LNCaP clone FGC (cell line): ENCODE data around the gene NUDT8.

Experiments used
- DNase-seq: peaks from one replicate; pipeline ENCODE4 v3.0.0-alpha.2; 2011; ENCODE audit warnings: low read depth
- H3K4me3 ChIP-seq: 2 replicates; pipeline ENCODE4 v1.5.1; 2011; ENCODE audit warnings: mild to moderate bottlenecking, low read depth, low read length, control low read depth
- TF ChIP-seq, protein P1 (sequence below): IDR thresholded peaks from 2 replicates; pipeline ENCODE4 v1.5.1; 2012; ENCODE audit warnings: mild to moderate bottlenecking; ENCODE audit not compliant: control insufficient read depth, insufficient read depth; ENCODE audit errors: extremely low read depth

The NUDT8 gene

GRCh38 chr11:67644472-67645418 lies 15.0 kb upstream of the NUDT8 start:
- no peak for DNase-seq
- TF ChIP-seq, protein P1, sequence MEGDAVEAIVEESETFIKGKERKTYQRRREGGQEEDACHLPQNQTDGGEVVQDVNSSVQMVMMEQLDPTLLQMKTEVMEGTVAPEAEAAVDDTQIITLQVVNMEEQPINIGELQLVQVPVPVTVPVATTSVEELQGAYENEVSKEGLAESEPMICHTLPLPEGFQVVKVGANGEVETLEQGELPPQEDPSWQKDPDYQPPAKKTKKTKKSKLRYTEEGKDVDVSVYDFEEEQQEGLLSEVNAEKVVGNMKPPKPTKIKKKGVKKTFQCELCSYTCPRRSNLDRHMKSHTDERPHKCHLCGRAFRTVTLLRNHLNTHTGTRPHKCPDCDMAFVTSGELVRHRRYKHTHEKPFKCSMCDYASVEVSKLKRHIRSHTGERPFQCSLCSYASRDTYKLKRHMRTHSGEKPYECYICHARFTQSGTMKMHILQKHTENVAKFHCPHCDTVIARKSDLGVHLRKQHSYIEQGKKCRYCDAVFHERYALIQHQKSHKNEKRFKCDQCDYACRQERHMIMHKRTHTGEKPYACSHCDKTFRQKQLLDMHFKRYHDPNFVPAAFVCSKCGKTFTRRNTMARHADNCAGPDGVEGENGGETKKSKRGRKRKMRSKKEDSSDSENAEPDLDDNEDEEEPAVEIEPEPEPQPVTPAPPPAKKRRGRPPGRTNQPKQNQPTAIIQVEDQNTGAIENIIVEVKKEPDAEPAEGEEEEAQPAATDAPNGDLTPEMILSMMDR, result no peak
- H3K4me3 ChIP-seq, result no peak overlapping the region

GRCh38 chr11:67644042-67644441 lies 14.3 kb upstream of the NUDT8 start:
- no peak for DNase-seq
- TF ChIP-seq, protein P1, result peak; percentile 29
- H3K4me3 ChIP-seq, result no peak overlapping the region

DNA sequence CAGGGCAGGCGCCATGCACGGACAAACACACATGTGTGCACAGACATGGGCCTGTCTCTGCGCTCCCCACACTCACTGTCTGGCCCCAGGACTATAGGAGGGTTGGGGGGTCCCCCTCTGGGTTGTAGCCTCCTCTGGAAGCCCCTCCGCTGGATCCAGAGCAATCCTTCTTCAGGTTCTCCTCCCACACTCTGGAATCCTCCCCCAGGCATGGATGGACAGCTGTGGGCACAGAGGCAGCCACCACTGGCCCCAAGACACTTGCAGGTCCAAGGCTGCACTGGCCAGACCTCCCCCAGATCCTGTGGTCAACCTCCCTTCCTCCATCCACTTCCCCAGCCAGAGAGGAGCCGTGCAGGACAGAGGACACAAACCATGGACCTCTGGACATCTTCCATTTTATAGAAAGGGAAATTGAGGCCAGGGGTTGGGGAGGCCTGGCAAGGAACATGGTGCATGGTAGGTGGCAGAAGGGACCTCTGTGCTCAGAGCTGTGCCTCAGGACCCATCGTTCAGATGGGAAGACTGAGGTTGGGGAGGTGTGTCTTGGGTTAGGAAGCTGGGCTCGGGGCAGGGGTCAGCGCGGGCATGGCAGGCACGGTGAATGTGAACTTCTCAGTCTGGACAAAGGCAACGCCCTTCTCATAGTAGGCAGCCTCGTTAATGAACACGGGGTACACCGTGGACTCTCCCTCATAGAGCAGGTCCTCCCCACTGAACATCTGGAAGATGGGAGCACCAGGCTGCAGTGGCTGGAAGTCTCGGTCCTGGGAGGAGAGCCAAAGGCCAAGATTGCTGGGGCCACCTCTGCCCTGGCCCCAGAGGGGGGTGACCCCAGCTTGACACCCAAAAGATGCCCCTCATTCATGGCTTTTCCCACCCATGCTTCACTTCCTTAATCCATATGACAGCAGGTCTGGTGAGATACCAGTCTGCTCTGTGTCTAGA lies 12.7 kb upstream of the NUDT8 start:
- DNase-seq, result no peak
- no peak overlapping the region for H3K4me3 ChIP-seq
- TF ChIP-seq, protein P1, result no peak

- no peak for DNase-seq
- no peak overlapping the region for H3K4me3 ChIP-seq
- TF ChIP-seq, protein P1, result no peak
Observed at GRCh38 chr11:67641338-67642172, 11.8 kb upstream of the NUDT8 start.

- TF ChIP-seq, protein P1, result no peak
- no peak overlapping the region for H3K4me3 ChIP-seq
- no peak for DNase-seq
Observed at GRCh38 chr11:67640758-67641337, 11.1 kb upstream of the NUDT8 start.
